ENCODE data around the gene CDS2. TPM values are rescaled to one million over a fixed set of nuclear protein-coding genes. Genes with fewer than 3 reads are reported as not detected.

Gene CDS2
- total RNA-seq, 1 experiment from 2014 or later: 67.4 TPM

- CTCF ChIA-PET: interaction anchor here (2.5 kb wide), 1 partner anchor 11 kb away, joined by 10 read pairs; no protein-coding TSS in a partner anchor
- DNase-seq (ENCODE audit: low spot score): peak; percentile 88
- H3K4me3 ChIP-seq (ENCODE audit: low read depth, low read length, poor library complexity, severe bottlenecking): no peak overlapping the region
- TF ChIP-seq EZH2 (IDR thresholded peaks at IDR 0.05; ENCODE audit: borderline replicate concordance, low read depth, low read length, poor library complexity, severe bottlenecking) (no peak), CTCF (conservative IDR thresholded peaks at IDR 0.05; ENCODE audit: low read depth, low read length) (no peak)
- peaks cover 20% of the 10 kb centered on the region for H3K4me1 ChIP-seq (ENCODE audit: insufficient read depth, low read length, poor library complexity, severe bottlenecking)
- peak overlapping the region; percentile 51 for H3K27ac ChIP-seq (ENCODE audit: low read depth, low read length, poor library complexity, severe bottlenecking)
- no peaks in the 10 kb centered on the region for H3K9me3 ChIP-seq (ENCODE audit: low read depth, low read length, poor library complexity, severe bottlenecking)
- H3K36me3 ChIP-seq (ENCODE audit: insufficient read depth, low read length, poor library complexity, severe bottlenecking): no peaks in the 10 kb centered on the region
- H3K27me3 ChIP-seq (replicated peaks; ENCODE audit: insufficient read depth, low read depth, low read length, poor library complexity): no peaks in the 10 kb centered on the region
- intact Hi-C loops (cut with micrococcal nuclease; ENCODE audit: unreplicated experiment): no loop called here
- POLR2A ChIA-PET (ENCODE audit: low non-redundant PET): no interaction called here
- BruUV-seq (replicated peaks): no TSS peak
Observed at GRCh38 chr20:5215672-5216304, 89.0 kb downstream of the CDS2 start.

- no peak for DNase-seq (ENCODE audit: low spot score)
- CTCF ChIA-PET: interaction anchor here (2.5 kb wide), 1 partner anchor 11 kb away, joined by 10 read pairs; no protein-coding TSS in a partner anchor
- Histone ChIP-seq H3K4me3 (ENCODE audit: low read depth, low read length, poor library complexity, severe bottlenecking) (no peak overlapping the region), H3K9me3 (ENCODE audit: low read depth, low read length, poor library complexity, severe bottlenecking) (no peaks in the 10 kb centered on the region), H3K27me3 (replicated peaks; ENCODE audit: insufficient read depth, low read depth, low read length, poor library complexity) (no peaks in the 10 kb centered on the region), H3K27ac (ENCODE audit: low read depth, low read length, poor library complexity, severe bottlenecking) (peak overlapping the region; percentile 51), H3K36me3 (ENCODE audit: insufficient read depth, low read length, poor library complexity, severe bottlenecking) (no peaks in the 10 kb centered on the region), H3K4me1 (ENCODE audit: insufficient read depth, low read length, poor library complexity, severe bottlenecking) (peaks cover 20% of the 10 kb centered on the region)
- POLR2A ChIA-PET (ENCODE audit: low non-redundant PET): interaction anchor here (0.6 kb wide), 1 partner anchor 370 kb away, joined by 10 read pairs; no protein-coding TSS in a partner anchor
- TF ChIP-seq EZH2 (IDR thresholded peaks at IDR 0.05; ENCODE audit: borderline replicate concordance, low read depth, low read length, poor library complexity, severe bottlenecking): no peak
- BruUV-seq (replicated peaks): no TSS peak
- intact Hi-C loops (cut with micrococcal nuclease; ENCODE audit: unreplicated experiment): no loop called here
Observed at GRCh38 chr20:5216663-5217062, 89.9 kb downstream of the CDS2 start.

GRCh38 chr20:5217616-5218015 lies 90.8 kb downstream of the CDS2 start:
- intact Hi-C loops (cut with micrococcal nuclease; ENCODE audit: unreplicated experiment): no loop called here
- no TSS peak for BruUV-seq (replicated peaks)
- ChIA-PET POLR2A (ENCODE audit: low non-redundant PET) (interaction anchor here (0.5 kb wide), 1 partner anchor 104 kb away, joined by 3 read pairs; no protein-coding TSS in a partner anchor), CTCF (interaction anchor here (0.6 kb wide), 1 partner anchor 25 kb away, joined by 4 read pairs; no protein-coding TSS in a partner anchor)
- Histone ChIP-seq H3K4me1 (ENCODE audit: insufficient read depth, low read length, poor library complexity, severe bottlenecking) (peaks cover 20% of the 10 kb centered on the region), H3K4me3 (ENCODE audit: low read depth, low read length, poor library complexity, severe bottlenecking) (no peak overlapping the region), H3K27ac (ENCODE audit: low read depth, low read length, poor library complexity, severe bottlenecking) (no peak overlapping the region), H3K9me3 (ENCODE audit: low read depth, low read length, poor library complexity, severe bottlenecking) (no peaks in the 10 kb centered on the region), H3K27me3 (replicated peaks; ENCODE audit: insufficient read depth, low read depth, low read length, poor library complexity) (no peaks in the 10 kb centered on the region), H3K36me3 (ENCODE audit: insufficient read depth, low read length, poor library complexity, severe bottlenecking) (no peaks in the 10 kb centered on the region)
- DNase-seq (ENCODE audit: low spot score): no peak
- TF ChIP-seq EZH2 (IDR thresholded peaks at IDR 0.05; ENCODE audit: borderline replicate concordance, low read depth, low read length, poor library complexity, severe bottlenecking) (no peak), CTCF (conservative IDR thresholded peaks at IDR 0.05; ENCODE audit: low read depth, low read length) (no peak)
